ENCODE results near the gene DNAJC5. TPM values are rescaled to one million over a fixed set of nuclear protein-coding genes. Genes with fewer than 3 reads are reported as not detected.

The DNAJC5 gene
- total and polyA plus RNA-seq, 2 of the 8 experiments (the other 6 are each of a cell fraction or from before 2014, with no cell fraction given), result 19.2 to 31.2 TPM

GRCh38 chr20:63974402-63975200 lies 79.7 kb downstream of the DNAJC5 start:
- Histone ChIP-seq H2AK5ac (ENCODE audit: low read depth, low read length) (no peak overlapping the region), H3K18ac (ENCODE audit: extremely low read depth, low read length) (peak overlapping the region; percentile 60; the same call in 1 of the 2 replicates), H2BK20ac (ENCODE audit: low read length) (no peak overlapping the region), H3K9me3 (ENCODE audit: insufficient read depth in 2 of 2, low read depth in 1 of 2, low read length in 1 of 2) (no peaks in the 10 kb centered on the region), H3K27ac (ENCODE audit: low read depth, low read length) (no peak overlapping the region), H2BK5ac (ENCODE audit: low read depth, low read length) (no peak overlapping the region), H3K36me3 (ENCODE audit: control insufficient read depth in 2 of 4, insufficient read depth in 4 of 4, low read length in 3 of 4) (no peaks in the 10 kb centered on the region), H3K9ac (replicated peaks in 1 of 4; ENCODE audit: extremely low read depth in 1 of 4, low read depth in 3 of 4, low read length in 3 of 4) (no peak overlapping the region), H3K4me1 (replicated peaks in 1 of 4; ENCODE audit: control insufficient read depth in 3 of 4, insufficient read depth in 4 of 4, low read length in 3 of 4) (peaks cover 0 to 13% (median 7%) of the 10 kb centered on the region in 4 experiments; a peak in 6 of 7 replicates), H4K20me1 (replicated peaks in 1 of 2; ENCODE audit: control insufficient read depth in 1 of 2, insufficient read depth in 2 of 2, low read length in 2 of 2) (peaks cover 2 to 10% of the 10 kb centered on the region in 2 experiments), H2BK120ac (replicated peaks; ENCODE audit: low read depth, low read length) (no peak overlapping the region), H2AFZ (ENCODE audit: low read length) (no peak overlapping the region), H2BK15ac (ENCODE audit: low read length) (0 out of 2 replicates have a peak overlapping the region, but pooled peaks have one; percentile 72), H4K91ac (replicated peaks; ENCODE audit: insufficient read length, low read length) (peak overlapping the region; percentile 65), H3K79me1 (ENCODE audit: low read depth, low read length) (no peaks in the 10 kb centered on the region), H3K23me2 (ENCODE audit: low read depth, low read length) (peaks cover 12% of the 10 kb centered on the region; the same call in 1 of the 2 replicates), H3K79me2 (ENCODE audit: control insufficient read depth in 1 of 2, insufficient read depth in 2 of 2, low read length in 2 of 2) (no peaks in the 10 kb centered on the region), H3K56ac (replicated peaks; ENCODE audit: insufficient read length, low read depth, low read length) (no peak overlapping the region), H3K14ac (ENCODE audit: insufficient read length) (no peak overlapping the region), H3K4ac (replicated peaks; ENCODE audit: insufficient read length, low read depth, low read length) (no peak overlapping the region), H4K8ac (ENCODE audit: extremely low read depth, insufficient read depth, low read length) (peak overlapping the region; percentile 14; the same call in 1 of the 2 replicates), H3K27me3 (replicated peaks in 1 of 4; ENCODE audit: control insufficient read depth in 3 of 4, extremely low read depth in 1 of 4, insufficient read depth in 3 of 4, low read length in 3 of 4) (peaks cover 0 to 12% (median 2%) of the 10 kb centered on the region in 4 experiments; a peak in 3 of 7 replicates), H3K4me3 (ENCODE audit: extremely low read depth in 1 of 4, insufficient read depth in 2 of 4, low read depth in 3 of 4, low read length in 4 of 4) (no peak overlapping the region), H2BK12ac (ENCODE audit: low read depth, low read length) (peak overlapping the region; percentile 75; the same call in 1 of the 2 replicates), H4K5ac (ENCODE audit: insufficient read length, low read depth, low read length) (no peak overlapping the region), H3K23ac (ENCODE audit: insufficient read length) (no peak overlapping the region), H3K4me2 (ENCODE audit: insufficient read depth in 1 of 2, low read depth in 2 of 2, low read length in 2 of 2) (no peak overlapping the region)
- DNase-seq (ENCODE audit: low read depth in 1 of 2, low spot score in 2 of 2) (no peak), FAIRE-seq (no peak)
- POLR2A ChIA-PET (ENCODE audit: partially characterized antibody), result interaction anchor here (0.7 to 2.2 kb wide), 7 partner anchors 9 to 236 kb away, joined by 3 to 10 read pairs (median 6); partner anchors contain the start of genes TPD52L2 and UCKL1
- 87% methylated on average over 19 of the region's 19 CpGs; no CpG with 5 or more reads in 1 of the 2 experiments for WGBS, 2 experiments (ENCODE audit: extremely low coverage in 1 of 2, insufficient coverage in 1 of 2, insufficient read length in 1 of 2, insufficient replicate concordance in 2 of 2, low coverage in 1 of 2, low lambda C conversion rate in 2 of 2, missing lambda C conversion rate in 1 of 2)
- TF ChIP-seq CTCF (IDR thresholded peaks at IDR 0.05; ENCODE audit: control extremely low read depth in 1 of 3, insufficient read depth in 1 of 3, low read depth in 1 of 3, low read length in 3 of 3) (no peak), USF2 (IDR thresholded peaks at IDR 0.05; ENCODE audit: low read length) (no peak), TEAD4 (IDR thresholded peaks at IDR 0.05; ENCODE audit: low read depth, low read length) (no peak)
- CTCF ChIA-PET (ENCODE audit: partially characterized antibody), result interaction anchor here (0.6 to 5.0 kb wide), 34 partner anchors 10 to 436 kb away, joined by 3 to 58 read pairs (median 4); partner anchors contain the start of genes DNAJC5 and UCKL1

All from H1 (cell line).